DMS114 treated with DMSO at 0.1 percent for 48 hours (cell line): ENCODE data around the gene RAB3IP.

Experiments
- DNase-seq: peaks from one replicate; lab custom pipeline; 2025; ENCODE audit not compliant: unreplicated experiment; lab: John Stamatoyannopoulos, UW

Gene RAB3IP

GRCh38 chr12:69738351-69739286 lies at the start of gene RAB3IP:
RAB3IP (plus strand) TSS chr12:69738860; CDS start chr12:69755409, 16,549 bp downstream.
- DNase-seq: peak; percentile 50

GRCh38 chr12:69689638-69690037 lies 49.0 kb upstream of the RAB3IP start:
- DNase-seq: no peak

GRCh38 chr12:69694123-69694522 lies 44.5 kb upstream of the RAB3IP start:
- DNase-seq: no peak

- no peak for DNase-seq
These were observed 40.6 kb upstream of the RAB3IP start for GRCh38 chr12:69698054-69698453.

- no peak for DNase-seq
These were observed 39.7 kb upstream of the RAB3IP start, which contains the start of gene BEST3 for GRCh38 chr12:69698769-69699540. BEST3 (minus strand) TSS chr12:69699303; CDS start chr12:69697798, 1,505 bp downstream.

GRCh38 chr12:69701826-69702225 lies 36.8 kb upstream of the RAB3IP start:
- DNase-seq: no peak

GRCh38 chr12:69703146-69703642 lies 35.5 kb upstream of the RAB3IP start:
- no peak for DNase-seq

- DNase-seq: no peak
These were observed 34.3 kb upstream of the RAB3IP start for GRCh38 chr12:69704357-69704756.

GRCh38 chr12:69708649-69709048 lies 30.0 kb upstream of the RAB3IP start:
- no peak for DNase-seq

GRCh38 chr12:69712826-69713225 lies 25.8 kb upstream of the RAB3IP start:
- no peak for DNase-seq

GRCh38 chr12:69714542-69714941 lies 24.1 kb upstream of the RAB3IP start:
- no peak for DNase-seq

- DNase-seq: no peak
These were observed 19.0 kb upstream of the RAB3IP start for GRCh38 chr12:69719336-69720316.

GRCh38 chr12:69720750-69721149 lies 17.9 kb upstream of the RAB3IP start:
- DNase-seq: no peak

GRCh38 chr12:69726922-69727321 lies 11.7 kb upstream of the RAB3IP start:
- DNase-seq: no peak

GRCh38 chr12:69732088-69732487 lies 6.6 kb upstream of the RAB3IP start:
- DNase-seq: no peak

GRCh38 chr12:69733638-69734037 lies 5.0 kb upstream of the RAB3IP start:
- DNase-seq: no peak

GRCh38 chr12:69739287-69740191 lies 879 bp downstream of the RAB3IP start:
- DNase-seq: peak; percentile 46

GRCh38 chr12:69744109-69744508 lies 5.4 kb downstream of the RAB3IP start:
- no peak for DNase-seq

GRCh38 chr12:69751476-69751875 lies 12.8 kb downstream of the RAB3IP start:
- DNase-seq: no peak
